ENCODE data around the gene TAF11L6.

DNA sequence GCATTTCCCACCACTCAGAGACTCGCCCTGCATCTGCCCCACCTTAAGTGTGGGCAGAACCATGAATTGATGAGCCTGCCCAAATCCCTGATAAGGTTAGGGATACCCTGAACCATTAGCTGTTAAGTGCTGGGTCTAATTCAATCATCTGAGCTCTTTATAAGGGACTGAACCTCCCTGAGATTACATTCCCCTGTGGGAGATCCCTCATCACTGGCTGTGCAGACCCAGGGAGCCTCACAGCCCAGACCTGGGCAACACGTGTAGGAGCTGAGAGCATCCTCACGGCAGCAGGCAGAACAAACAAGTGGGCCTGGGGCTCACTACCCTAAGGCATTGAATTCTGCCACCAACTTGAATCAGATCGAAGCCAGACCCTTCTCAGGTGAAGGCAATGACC is 31.0 kb upstream of the TAF11L6 start:
- TF ChIP-seq, protein P1, sequence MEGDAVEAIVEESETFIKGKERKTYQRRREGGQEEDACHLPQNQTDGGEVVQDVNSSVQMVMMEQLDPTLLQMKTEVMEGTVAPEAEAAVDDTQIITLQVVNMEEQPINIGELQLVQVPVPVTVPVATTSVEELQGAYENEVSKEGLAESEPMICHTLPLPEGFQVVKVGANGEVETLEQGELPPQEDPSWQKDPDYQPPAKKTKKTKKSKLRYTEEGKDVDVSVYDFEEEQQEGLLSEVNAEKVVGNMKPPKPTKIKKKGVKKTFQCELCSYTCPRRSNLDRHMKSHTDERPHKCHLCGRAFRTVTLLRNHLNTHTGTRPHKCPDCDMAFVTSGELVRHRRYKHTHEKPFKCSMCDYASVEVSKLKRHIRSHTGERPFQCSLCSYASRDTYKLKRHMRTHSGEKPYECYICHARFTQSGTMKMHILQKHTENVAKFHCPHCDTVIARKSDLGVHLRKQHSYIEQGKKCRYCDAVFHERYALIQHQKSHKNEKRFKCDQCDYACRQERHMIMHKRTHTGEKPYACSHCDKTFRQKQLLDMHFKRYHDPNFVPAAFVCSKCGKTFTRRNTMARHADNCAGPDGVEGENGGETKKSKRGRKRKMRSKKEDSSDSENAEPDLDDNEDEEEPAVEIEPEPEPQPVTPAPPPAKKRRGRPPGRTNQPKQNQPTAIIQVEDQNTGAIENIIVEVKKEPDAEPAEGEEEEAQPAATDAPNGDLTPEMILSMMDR (conservative IDR thresholded peaks at IDR 0.05; ENCODE audit: low read length): no peak
- TF ChIP-seq EZH2phosphoT487 (IDR thresholded peaks at IDR 0.05; ENCODE audit: borderline replicate concordance): no peak
